T follicular helper cell (primary cell): ENCODE measurements around the gene DDN.
A peak's percentile ranks its signal among the peaks of the same experiment; 100 is the strongest.

ENCODE experiments used
- DNase-seq: peaks from one replicate; pipeline ENCODE4 v3.0.0-alpha.2; 2020; ENCODE audit warnings: low read depth
- total RNA-seq, 2 experiments: gene quantifications; one replicate each; lab custom pipeline; 2026; lab: John Stamatoyannopoulos, UW

Gene DDN
- total RNA-seq, result 0.06 to 1.00 reads per million in 2 experiments

DNA sequence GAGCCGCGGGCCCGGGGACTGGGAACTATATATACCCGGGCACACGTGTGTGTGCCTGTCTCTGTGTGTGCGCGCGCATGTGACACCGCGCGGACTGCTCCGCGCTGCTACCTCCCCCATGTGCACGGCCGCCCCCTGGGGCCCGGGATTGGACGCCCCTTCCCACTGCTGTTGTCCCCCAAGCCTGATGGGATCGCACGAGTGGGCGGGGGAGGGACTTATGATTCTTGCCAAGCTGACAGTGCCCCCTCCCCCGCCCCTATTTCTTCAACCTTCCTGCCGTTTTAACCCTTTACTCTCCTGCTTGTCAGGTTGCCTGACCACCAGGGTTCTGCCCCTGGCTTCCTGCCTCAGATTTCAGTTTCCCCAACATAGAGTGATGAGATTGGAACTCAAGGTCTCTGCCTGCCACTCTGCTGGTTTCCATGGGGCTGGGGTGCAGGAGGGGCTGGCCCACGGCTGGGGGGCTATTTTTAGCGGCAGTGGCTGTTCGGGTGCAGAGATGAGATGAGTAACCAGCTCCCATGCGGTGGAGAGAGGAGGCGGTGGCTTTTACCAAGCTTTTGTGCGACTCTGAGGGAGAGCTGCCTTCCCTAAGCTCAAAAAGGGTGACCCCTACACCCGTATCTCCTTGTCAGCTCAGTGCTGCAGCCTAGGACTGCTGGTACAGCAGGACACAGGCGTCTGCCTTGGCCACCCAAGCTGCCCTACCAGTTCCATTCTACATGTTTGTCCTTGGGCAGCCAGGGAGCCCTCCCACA, at the start of gene DDN:
TSS of gene DDN (minus strand) at position 5 of the 761 bp plus-strand sequence. CDS start 88 bp downstream, outside the sequence.
- DNase-seq, result no peak

DNA sequence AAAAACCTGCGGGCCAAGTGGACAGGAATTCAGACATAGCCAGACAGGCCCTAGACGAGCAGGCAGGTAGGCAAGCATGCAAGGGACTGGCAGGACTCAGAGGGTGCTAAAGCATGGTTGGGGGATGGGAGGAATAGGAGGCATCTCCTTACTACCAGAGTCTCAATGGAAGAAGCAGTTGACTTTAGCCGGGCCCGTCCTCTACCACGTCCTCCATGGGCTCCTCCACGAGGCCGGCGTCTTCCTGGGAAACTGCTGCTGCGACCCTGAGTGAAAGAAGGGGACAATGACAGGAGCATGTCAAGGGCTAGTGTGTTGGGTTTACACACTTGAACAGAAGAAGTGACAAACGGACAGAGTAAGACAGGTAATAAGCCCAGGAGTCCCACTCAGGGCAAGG, 49.8 kb upstream of the DDN start:
- no peak for DNase-seq

DNA sequence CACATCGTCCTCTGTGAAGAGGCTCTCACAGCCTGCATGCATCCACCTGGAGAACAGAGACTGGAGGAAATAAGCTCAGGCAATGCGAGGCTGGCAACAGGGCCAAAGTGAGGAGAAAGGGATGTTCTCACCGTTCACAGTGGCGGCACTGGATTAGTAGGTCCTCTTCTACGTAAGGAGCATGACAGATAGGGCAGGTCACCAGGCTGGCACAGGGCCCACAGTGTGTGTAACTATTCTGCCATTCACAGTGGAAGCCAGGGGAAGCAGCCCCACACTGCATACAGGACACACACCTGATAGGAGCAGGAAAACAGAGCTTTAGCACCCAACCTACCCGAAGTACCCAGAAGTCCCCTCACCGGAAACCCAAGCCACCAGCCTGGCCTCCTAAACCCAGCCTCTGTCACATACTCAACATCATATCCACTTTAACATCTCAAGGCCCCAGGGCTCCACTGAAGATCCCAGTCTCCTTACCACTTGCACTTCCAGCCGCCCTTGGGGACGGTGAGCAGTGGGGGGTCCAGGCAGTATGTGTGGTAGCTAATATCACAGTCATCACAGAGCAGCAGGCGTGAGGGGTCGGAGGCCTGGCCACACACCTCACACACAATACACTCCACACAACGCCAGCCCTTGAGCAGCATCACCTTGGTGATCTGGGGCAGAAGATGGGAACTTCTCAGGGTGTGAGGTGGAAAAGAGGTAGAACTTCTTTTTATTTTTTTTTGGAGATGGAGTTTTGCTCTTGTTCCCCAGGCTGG, 47.1 kb upstream of the DDN start:
- DNase-seq, result no peak

DNA sequence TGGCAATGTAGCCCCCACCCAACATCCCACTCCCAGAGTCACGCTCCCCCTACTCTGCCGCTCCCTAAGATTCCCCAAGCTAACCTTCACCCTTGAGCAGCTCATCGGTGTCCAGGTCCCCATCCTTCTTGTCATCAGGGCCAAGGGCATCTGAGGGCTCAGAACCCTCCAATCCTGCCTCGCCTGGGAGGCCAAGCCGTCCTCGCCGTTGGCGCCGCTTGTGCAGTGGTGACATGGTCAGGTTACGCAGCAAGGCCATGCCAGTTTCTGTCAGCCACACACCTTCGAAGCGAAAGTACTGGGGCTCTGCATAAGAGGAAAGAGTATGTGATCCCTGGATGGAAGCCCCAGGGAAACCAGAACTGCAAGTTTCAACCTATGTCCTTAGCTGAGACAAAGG, 45.5 kb upstream of the DDN start:
- no peak for DNase-seq

DNA sequence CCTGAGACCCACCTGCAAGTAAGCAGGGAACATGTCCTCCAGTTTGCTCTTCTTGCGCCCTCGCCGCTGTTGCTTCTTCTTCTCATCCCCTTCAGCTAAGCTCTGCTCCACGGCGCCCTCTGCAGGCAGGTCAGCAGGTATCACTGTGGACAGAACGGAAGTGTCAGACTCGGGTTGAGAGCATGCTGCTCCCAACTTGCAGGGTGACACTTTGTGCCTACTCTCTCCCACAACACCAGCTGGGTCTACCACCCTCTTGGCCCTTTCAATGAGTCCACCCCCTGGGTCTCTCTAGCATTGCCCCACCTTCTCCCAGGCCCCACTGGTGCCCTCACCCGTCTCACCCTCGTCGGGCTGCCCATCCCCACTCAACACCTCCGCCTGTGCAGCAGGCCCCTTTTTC, 44.7 kb upstream of the DDN start:
- DNase-seq, result peak; percentile 74

DNA sequence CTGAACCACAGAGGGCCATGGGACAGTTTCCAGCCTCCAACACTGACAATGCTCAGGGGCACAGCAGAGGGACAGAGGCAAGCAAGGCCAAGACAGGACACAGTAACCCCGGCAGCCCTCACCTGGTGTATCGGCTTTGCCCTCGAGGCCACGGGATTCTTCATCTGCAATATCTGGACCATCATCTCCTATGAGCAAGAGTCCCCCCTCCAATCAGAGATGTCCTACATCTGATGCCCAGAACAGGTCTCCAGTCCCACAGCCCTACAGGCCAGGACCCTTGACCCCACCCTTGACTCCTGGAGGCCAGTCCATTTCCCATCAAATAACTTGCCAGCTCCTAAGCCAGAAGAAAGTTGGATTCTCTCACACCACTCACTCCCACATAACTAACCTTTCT, 44.1 kb upstream of the DDN start:
- no peak for DNase-seq

DNA sequence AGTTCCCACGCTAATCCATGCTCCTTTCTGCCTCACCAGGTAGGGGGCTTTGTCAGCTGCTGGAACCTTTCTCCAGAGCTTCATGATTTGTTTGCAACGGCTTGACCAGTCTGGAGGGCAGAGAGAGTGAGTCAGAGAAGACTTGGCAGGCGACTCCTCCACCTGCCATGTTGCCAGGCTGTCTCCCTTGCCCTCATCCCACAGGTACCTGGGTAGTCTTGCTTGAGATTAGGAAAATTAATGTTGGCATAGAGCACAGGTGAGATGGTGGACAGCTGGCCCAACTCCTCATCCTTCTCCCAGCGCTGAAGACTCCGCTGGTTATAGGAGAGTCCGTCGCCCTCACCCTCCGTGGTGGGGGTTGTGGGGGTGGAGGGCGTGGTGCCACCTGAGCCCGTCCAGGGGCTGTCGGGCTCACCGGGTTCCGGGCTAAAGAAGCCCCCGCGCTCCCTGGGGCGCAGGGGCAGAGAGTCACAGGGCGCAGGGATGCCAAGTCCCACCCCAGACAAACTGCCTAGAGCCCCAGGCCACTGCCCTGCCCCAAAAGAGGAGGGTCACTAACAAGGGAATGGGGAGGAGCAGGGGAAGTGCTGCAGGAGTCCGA, 42.8 kb upstream of the DDN start:
- no peak for DNase-seq

DNA sequence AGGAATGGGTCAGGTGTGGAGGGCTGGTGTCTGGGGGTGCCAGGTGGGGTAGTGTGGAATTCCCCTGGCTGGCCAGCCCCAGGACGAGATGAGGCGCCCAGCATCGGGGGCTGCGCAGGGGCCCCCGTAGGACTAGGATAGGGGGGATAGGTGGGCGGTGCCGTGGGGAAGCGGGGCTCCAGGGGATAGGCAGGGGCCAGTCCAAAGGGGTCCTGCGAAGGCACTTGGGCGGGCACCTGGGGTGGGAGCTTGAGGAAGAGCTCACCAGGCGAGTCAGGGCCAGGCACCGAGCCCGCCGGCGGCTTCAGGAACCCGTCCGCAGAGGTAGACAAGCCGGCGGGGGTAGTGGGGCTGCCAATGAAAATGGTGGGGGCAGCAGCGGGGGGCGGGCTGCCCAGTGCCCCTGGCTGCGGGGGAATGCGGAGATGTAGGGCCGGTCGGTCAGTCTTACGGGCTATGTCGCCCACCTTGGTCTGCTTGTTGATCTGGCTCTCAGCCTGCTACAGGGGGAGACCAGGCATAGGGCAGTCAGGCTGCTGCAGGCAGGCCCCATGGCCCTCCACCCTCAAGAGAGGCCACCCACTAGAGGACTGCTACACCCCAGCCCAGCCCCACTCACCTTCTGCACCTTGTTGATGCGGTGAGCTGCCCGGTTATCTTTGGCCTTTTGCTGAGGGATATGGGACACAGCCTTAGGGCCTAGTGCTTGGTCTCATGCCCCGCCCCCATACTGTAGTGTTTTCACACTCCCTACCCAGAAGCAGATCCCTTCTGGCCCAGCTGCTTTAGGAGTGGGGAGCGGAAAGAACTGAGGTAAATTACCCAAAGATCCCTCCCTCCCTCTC, 42.1 kb upstream of the DDN start:
- DNase-seq, result no peak

DNA sequence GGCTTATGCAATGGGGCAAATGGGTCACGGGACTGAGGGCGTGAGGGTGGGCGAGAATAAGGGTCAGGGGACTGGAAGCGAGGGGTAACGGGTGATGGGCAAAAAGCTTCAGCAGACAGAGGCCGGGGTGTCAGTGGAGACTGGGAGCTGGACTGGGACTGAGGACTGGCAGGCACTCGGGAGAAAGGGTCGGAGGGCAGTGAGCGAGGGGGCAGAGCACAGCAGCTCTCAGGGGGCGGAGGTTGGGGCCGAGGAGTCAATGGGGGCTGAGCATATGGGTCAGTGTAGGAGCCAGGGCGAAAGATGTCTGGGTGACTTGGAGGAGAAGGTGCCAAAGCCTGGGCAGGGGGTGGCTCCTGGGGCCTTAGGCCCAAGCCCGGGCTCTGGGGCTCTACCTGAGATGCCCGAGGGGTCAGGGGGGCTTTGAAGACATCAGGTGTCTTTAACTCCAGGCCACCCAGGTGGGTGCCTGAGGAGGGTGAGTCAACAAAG, 41.2 kb upstream of the DDN start:
- DNase-seq, result no peak

DNA sequence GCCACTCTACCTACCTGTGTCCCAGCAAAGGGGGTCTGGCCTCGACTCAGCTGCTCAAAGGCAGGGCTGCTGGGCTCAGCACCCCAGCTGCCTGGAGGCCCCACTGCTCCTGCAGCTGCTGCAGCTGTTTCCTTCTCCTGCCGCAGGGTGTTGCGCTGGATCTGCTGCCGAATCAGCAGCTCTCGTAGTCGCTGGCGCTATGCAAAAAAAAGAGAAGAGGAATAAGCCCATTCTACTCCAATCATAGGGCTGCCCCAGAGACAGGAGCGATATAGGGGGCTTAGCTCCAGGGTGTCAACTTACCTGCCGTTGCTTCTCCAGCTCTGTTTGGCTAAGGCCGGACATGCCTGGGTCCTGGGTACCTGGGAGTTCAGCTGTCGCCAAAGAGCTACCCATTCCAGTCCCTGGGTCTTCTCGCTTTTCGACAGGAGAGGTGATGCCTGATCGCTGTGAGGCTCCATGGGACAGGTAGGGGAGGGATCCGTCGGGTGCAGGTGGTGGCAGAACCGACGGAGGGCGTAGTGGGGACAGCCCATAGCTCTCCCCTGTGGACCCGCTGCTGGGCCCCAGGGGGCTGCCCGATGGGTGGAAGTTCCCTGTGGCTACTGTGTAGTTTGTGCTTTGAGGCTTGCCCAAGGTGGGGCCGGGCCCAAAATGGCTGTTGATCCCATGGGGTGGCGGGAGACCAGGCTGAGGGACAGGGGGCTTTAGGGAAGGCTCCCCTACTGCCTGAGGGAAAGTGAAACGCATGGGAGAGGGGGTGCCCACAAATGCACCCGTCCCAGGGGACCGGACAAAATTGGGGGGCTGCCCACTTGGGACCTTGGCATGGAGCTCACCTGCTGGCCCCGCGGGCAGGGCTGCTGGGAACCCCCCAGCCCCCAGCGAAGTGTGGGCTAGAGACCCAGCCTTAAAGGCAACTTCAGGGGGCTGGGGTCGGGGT, 40.5 kb upstream of the DDN start:
- no peak for DNase-seq

DNA sequence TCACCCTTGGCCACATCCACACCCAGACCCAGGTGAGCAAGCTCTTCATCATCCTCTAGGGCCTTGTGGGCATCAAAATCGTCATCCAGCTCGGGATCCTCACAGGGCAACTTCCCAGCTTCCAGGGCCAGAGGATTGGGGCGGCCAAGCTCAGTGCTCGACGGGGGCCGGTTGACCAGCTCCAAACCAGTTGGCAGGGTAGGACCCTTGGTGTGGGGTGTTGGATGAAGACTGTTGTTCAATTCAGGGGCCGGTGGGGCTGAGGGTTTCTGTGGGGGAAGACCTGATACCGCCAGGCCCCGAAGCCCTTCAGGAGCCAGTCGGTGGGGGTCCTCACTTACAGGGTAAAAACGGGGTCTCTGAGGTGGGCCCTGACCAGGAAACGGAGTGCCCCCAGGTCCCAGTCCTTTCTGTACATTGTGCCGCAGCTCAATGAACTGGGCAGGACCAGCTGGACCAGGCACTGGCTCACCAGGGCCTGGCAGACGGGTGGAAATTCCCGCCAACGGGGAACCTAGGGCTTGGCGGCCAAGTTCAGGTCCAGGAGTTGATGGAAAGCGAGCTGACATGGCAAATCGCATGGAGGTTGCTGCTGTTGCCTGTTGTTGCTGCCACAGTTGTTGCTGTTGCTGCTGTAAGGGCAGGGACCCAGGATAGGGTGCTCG, 39.2 kb upstream of the DDN start:
- no peak for DNase-seq

DNA sequence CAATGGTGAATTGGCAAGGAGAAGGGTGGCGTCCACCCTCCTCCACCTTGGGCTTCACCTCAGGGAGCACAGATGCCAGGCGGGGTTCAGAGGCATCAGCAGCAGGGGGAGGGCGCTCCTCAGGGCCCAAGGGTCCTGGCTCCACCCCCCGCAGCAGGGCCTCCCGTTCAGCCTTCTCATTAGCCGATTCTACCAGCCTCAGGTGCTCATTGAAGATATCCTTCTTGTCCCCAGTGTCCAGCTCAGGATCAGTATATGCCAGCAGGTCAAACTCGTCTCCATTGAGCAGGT, 38.7 kb upstream of the DDN start:
- no peak for DNase-seq

DNA sequence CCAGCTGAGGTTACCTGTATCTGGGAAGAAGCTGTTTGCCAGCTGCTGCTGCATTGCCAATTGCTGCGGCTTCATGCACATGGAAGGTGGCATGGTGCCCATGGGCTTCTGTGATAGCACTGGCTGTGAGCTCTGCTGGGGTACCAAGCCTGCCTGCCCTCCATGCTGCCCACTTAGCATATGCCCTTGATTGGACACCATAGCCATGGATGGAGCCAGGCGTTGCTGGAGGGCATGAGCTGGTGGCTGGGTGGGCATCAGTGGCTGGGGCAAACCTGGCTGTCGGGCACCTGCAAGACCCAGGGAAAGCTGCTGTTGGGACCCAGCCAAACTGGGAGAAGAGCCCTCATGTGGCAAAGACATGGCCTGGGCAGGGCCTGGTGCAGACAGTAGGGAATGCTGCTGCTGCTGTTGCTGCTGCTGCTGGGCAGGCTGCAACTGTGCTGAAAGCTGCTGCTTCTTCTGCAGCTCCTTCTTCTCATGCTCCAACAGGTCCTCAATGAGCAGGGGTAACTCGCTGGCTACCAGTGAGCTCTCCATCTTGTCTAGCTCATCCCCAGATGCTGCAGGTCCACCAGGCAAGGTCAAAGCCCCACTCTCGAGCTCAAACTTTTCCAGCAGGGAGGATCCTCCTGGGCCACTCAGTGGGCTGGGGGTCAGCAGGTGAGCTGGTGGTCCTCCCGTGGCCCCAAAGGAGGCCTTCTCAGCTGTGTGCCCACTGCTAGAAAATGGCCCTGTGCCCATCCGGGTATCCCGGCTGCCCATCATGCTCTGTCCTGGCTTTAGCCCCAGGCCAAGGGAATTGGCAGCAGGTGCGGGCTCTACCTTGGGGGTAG, 38.2 kb upstream of the DDN start:
- DNase-seq, result no peak

DNA sequence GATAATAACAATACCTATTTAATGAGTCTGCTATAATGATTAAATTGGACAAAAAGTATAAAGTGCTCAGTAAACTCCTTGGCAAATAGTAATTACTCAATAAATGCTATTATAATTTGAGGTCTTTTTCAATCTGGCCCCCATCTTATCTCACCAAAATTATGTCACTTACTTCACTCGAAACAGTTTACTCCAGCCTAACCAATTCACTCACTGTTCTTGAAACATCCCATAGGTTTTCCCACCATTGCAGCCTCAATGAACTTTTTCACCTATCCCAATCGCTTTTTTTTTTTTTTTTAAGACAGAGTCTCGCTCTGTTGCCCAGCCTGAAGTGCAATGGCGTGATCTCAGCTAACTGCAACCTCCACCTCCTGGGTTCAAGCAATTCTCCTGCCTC, 36.9 kb upstream of the DDN start:
- no peak for DNase-seq

DNA sequence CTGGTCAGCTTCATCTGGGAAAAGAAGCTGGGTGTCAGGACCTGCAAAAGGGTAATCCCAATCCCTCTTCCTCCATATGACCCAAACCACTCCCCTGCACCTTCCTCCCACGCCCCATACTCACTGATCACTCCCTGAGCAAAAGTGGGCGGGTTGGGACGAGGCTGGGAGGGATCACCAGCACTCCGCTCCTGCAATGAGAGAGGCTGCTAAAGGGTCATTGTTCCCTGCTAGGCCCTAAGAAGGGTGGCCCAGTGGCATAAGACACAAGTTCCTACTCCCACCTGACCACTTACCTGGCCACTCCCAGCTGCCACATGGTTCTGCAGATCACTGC, 35.1 kb upstream of the DDN start:
- DNase-seq, result no peak

DNA sequence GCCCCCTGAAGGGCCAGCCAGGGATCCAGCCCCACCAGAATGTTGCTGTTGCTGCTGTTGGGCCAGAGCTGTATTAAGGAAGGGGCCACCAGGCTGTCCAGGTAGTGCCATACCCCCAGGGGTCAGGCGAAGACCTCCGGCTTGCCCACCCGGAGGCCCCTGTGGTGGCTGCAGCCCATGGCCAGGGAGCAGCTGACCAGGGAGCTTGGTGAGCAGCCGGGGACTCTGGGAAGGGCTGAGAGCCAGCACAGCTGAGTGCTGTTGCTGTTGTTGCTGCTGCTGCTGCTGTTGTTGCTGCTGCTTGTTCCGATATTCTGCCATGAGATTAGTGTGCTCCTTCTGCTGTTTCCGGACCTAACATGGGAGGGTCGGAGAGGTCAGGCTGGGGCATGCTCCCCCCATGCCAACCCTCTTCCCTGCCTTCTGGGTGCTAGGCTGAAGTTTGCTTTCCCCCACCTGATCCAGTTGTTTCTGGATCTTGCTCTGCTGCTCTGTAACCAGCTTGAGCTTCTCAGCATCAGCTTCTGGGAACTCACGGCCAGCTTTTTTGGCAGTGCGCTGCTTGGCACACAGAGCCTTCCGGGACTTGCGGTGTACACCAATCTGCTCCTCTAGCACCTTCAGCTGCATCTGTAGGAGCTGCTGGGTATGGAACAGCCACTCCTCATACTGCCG, 34.6 kb upstream of the DDN start:
- no peak for DNase-seq

DNA sequence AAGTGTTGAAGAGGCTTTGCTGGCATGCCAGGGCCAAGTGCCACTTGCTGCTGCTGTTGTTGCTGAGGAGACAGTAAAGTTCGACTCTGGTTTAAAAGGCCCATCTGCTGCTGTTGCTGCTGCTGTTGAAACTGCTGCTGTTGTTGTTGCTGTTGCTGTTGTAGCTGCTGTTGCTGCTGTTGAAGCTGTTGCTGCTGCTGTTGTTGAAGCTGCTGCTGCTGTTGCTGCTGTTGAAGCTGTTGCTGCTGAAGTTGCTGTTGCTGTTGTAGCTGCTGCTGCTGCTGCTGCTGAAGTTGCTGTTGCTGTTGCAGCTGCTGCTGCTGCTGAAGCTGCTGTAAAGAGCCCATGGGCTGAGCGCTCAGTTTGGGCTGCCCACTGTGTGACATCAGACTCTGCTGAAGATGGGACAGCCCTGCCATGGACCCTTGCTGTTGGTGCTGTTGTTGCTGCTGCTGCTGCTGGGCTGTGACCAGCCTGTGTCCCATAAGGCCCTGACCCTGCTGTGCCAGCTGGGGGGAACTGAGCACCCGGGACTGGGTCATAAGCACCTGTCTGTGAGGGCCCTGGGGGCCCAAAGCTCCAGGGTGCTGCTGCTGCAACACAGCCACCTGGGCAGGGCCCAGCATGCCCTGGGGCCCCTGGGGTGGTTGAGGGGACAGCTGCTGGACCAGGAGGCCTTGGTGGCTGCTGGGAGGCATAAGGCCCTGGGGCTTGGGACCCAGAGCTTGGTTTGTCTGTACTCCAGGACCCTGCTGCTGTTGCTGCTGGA, 33.7 kb upstream of the DDN start:
- DNase-seq, result no peak

DNA sequence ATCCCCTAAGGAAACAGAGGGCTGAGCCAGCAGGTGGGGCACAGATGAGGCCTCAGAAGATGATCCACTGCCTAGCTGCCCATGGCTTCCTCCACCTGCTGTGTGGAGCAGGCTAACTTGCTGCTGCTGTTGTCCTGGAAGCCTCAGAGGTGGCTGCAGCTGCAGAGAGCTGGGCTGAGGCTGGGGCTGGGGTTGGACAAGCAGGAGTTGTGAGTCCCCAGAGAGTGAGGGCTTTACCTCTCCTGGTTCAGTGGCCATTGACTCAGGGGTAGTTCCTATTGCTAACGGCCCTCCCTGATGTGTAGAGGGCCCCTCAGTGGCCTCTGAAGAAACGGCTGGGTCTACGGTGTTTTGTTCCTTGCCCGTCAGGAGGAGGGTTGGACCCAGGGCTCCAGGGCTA, 33.1 kb upstream of the DDN start:
- DNase-seq, result no peak
